GM19043 (cell line): ENCODE data around the gene TMC6.
"Not testable (repeated sequence)": the region's sequence is repeated elsewhere in the genome, so short reads cannot be mapped to it uniquely, and the experiment has no call there.

Source experiments
- ATAC-seq: cut with Tn5 transposase; IDR thresholded peaks from one replicate; pipeline ENCODE4 v1.9.1; 2021; ENCODE audit warnings: low read depth; ENCODE audit not compliant: unreplicated experiment

Gene TMC6

DNA sequence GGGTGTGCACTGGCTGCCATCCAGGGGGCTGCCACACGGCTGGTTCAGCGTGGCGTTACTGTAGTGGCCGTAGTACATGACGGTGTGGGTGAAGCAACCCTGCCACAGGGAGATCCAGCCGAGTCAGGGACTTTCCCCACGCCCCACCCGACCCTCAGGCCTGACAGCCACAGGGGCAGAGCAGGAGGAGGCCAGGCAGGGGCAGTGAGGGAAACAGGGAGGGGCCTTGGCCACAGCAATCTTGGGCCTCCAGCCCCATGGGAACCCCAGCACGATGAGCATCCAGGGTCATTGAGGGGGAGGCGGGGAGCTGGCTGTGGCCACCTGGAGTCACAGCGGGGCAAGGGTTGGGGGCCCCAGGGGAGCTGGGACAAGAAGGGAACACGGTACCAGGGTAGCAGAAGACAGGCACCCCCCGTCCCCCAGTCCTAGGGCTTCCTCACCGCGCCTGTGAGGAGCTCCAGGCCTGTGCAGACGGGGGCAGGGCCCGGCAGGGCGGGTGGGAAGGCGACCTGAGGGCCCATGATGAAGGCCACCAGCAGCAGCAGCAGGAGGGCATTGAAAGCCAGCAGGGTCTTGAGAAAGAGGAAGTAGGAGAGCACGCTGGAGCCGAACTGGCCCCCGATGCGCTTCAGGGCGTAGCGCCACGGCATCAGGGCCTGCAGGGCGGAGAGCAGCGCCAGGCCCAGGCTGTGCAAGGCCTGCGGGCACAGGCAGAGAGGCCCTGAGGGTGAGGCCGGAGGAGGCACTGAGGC, 4.3 kb downstream of the TMC6 start:
- ATAC-seq = no peak

DNA sequence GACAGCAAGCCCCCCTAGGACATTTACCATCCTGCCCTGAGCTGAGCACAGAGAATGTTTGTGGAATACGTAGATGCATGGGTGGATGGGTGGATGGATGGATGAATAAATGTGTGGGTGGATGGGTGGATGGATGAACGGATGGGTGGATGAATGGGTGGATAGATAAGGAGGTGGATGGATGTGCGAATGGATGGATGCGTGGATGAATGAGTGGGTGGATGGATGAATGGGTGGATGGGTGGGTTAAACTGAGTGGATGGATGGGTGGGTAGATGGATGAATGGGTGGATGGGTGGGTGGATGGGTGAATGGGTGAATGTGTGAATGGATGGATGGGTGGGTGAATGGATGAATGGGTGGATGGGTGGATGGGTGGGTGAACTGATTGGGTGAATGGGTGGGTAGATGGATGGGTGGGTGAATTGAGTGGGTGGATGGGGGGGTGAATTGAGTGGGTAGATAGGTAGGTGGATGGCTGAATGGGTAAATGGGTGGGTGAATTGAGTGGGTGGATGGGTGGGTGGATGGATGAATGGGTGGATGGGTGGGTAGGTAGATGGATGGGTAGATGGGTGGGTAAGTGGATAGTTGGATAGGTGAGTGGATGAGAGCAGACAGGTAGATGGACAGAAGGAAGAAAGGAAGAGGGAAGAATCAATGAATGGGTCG, 5.2 kb downstream of the TMC6 start:
- no peak for ATAC-seq

DNA sequence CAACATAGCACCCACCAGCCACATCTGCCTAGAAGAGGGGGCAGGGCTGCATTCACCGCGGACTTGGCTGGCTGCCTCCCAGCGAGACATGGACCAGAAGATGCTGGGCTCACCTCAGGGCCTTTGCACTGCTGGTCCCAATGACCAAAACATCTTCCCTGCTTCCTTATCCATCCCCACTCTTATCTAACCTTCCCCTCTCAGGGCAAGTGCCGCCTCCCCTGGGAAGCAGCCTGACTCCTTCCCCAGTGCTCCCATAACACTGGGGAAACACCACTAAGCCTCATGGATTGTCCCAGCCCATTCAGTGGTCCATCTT, 5.7 kb downstream of the TMC6 start:
- ATAC-seq = no peak

DNA sequence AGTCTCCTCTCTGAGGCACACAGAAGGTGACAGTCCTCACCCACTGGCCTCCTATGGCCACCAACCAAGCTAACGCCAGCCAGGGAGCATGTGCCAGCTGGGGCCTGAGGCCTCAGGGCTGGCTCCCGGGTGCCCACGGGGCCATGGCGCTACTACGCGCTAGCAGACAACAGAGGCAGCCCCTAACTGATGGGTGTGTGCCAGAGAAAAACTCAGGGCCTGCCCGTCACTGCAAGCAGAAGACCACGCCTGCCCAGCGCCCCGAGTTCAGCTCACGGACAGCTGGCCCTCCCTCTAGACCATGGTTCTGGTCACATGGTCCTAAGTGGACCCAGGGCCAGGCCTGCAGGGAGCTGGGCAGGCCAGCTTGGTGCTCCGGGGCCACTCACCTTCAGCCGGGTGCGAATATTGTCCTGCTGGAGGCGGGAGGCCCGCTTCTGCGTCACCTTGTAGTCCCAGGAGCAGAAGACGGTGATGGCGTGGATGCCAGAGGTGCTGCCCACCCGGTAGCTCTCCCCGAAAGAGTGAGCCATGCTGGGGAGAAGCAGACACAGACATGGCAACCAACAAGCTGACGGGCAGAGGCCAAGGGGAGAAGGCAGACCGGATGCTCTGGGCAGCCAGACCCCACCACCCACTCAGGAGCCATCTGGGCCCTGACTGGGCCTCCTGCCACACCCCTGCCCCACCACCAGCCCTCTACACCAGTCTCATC, 6.2 kb downstream of the TMC6 start:
- no peak for ATAC-seq

DNA sequence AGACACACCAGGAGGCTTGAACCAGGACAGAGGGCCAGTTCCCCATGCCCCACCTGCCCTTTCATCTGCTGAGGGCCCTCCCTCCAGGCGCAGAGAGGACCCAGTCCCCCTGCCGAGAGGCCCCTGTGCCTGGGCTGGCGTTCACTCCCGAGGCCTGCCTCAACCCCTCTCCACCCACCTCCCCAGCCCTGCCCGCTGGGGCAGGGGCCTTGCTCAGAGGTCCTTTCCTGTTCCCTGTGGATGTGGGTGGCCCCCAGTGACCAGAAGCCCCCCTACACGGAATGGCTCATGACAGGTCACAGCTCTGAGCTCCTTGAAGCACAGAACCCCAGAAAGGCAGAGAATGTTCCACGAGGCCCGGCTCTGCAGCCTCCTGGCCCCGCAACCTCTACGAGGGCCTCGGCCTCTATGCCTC, 6.7 kb downstream of the TMC6 start:
- ATAC-seq = no peak

DNA sequence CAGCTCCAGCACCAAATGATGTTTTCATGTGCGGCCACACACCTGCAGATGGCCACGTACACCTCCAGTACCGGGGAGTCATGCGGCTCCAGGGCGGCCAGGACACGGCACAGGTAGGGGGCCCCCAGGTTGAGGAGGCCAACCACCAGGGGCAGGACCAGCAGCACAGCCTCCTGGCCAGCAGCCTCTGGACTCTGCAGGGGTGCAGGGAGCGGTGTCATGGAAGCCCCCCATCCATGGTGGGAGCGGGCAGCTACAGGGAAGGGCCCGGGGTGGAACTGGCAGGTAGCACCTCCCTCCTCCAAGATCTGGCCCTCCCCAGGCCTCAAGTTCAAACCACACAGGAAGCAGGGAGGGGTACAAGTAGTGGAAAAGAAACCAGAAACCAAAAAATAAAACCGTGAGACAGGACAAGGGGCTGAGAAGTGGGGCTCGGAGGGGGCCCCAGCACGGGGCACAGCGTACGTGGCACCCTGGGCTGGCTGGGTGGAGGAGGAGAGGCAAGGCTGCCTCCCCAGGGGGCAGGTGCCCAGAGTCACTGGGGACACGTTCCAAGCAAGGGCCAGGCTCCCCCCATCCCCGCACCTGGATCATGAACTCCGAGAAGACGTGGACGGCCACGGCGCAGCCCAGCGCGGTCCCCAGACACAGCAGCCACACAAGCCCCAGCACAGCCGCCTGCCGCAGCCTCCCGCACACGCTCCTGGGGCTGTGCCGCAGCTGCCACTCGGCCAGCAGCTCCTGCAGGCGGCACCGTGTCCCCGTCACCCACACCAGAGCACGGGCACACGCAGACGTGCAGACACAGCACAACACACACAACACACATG, 7.4 kb downstream of the TMC6 start:
- no peak for ATAC-seq

DNA sequence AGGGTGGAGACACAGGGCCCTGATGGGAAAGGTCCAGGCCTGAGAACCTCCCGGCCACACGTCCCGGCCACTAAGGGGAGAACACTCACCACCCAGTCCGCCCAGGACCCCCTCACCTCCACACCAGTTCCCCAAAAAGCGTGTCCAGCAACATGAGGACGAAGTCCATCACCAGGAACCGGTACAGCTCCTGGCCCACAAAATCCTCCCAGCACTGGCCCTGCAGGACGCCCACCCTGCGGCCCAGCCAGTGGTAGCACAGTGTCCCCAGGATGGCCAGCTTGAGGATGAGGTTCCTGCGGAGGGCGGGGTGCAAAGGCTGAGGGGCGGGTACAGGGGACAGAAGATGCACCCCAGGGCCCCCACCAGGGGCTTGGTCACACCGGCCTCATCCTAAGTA, 8.0 kb downstream of the TMC6 start:
- no peak for ATAC-seq

DNA sequence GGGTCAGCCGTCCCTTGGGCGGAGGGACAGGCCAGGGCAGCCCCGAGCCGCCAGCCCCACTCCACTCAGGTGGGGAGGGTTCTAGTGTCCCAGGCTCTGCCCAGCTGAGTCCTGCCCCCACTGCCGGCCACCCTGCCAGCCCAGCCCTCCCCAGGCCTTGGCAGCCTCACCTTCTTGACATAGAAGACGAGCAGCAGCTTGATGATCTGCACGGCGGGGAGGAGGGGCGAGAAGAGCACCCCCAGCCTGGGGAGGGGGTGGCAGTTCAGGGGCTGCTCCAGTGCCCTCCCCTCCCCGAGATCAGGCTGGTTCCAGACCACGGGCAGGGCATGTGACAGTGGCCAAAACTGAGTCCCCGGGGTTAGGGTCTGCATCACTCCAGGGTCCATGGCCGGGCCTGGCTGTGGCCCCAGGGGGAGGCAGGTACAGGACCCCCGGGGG, 9.7 kb downstream of the TMC6 start:
- no peak for ATAC-seq

DNA sequence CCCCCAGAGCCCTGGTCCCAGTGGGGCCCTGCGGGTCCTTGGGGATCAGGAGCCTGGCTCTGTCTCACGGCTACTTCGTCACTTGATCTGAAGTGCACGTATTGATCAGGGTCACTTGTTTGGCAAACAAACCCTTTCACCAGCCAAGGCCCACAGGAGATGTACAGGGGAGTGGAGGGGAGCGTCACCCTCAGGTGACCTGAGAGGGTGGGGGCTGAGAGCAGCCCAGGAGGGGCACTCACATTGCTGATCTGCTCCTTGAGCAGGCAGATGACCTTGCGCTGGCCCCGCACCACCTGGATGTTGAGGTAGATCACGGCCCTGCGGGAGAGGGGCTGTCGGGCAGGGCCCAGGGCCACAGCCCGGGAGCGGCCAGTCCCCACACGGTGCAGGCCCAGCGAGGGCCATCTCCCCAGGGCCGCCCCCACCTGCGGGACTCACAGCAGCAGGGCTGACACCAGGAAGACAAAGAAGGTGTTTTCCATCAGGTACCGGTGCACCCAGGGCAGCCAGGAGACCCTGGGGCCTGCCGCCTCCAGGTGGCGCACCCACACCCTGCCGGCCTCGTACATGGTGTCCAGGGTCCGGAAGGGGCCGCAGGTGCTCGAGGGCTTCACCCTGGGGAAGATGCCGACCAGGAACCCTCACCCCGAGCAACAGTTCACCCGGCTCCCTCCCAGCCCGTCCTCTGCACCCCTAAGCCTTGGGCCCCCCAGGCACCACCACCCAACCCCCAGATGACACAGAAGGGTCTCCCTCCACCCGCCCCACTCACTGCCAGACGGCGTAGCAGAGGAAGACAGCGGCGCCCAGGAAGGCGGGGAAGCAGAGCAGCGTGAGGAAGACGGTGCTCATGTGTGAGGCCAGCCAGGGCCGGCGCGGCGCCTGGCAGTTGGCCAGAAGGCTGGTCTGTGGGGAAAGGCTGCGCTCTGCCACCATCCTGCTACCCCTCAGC, 11.3 kb downstream of the TMC6 start:
- ATAC-seq = no peak

DNA sequence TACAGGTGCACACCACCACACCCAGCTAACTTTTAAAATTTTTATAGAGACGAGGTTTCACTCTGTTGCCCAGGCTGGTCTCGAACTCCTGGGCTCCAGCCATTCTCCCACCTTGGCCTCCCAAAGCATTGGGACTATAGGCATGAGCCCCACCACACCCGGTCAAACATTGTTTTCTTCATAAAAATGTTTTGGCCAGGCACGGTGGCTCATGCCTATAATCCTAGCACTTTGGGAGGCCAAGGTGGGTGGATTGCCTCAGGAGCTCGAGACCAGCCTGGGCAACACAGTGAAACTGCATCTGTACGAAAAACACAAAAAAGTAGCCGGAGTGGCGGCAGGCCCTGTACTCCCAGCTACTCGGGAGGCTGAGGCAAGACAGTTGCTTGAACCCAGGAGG, 12.1 kb downstream of the TMC6 start:
- no peak for ATAC-seq

DNA sequence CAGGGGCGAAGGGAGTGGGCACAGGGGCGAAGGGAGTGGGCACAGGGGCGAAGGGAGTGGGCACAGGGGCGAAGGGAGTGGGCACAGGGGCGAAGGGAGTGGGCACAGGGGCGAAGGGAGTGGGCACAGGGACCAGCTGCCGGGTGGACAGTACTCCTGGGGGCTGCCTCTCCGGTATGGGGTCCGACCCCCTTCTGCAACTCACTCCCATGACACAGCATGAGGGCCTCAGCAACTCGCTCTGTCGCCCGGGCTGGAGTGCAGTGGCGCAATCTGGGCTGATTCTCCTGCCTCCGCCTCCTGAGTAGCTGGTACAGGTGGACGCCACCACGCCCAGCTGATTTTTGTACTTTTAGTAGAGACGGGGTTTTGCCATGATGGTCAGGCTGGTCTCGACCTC, 12.8 kb downstream of the TMC6 start:
- not testable (repeated sequence) for ATAC-seq

DNA sequence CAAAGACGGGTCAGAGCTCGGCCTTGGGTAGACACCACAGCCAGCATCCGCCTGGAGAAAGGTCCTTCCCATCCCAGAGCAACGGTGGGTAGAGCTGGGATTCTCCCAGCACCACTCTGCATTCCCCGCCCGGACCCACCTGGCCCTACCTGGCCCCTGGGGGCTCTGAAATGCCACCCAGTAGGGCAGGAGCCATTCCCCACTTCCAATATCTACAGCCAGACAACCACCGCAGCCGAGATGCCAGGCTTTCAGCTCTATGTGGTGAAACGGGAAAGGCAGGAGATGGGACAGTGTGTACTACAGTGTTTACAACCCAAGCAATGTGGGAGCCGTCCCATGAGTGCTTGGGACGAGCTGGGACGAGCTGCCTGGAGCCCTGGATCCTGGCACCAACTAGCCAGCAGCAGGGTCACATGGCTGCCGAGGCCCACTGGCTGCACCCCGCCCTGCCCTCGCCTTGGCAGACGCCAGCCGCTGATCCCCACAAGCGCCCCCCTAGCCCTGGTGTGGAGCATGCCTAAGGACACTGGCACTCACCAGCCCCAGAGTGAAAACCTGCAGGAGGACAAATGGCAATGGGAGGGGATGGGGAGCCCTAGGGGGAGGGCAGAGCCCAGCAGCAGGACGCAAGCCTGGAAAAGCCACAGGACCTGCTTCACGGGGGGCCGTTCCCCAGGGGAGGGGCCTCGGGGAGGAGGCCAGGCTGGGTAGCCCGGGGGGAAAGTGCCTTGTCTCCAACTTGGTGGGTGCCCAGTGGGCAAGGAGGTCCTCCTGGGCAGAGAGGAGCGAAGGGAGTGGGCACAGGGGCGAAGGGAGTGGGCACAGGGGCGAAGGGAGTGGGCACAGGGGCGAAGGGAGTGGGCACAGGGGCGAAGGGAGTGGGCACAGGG, 13.5 kb downstream of the TMC6 start:
- ATAC-seq = no peak

DNA sequence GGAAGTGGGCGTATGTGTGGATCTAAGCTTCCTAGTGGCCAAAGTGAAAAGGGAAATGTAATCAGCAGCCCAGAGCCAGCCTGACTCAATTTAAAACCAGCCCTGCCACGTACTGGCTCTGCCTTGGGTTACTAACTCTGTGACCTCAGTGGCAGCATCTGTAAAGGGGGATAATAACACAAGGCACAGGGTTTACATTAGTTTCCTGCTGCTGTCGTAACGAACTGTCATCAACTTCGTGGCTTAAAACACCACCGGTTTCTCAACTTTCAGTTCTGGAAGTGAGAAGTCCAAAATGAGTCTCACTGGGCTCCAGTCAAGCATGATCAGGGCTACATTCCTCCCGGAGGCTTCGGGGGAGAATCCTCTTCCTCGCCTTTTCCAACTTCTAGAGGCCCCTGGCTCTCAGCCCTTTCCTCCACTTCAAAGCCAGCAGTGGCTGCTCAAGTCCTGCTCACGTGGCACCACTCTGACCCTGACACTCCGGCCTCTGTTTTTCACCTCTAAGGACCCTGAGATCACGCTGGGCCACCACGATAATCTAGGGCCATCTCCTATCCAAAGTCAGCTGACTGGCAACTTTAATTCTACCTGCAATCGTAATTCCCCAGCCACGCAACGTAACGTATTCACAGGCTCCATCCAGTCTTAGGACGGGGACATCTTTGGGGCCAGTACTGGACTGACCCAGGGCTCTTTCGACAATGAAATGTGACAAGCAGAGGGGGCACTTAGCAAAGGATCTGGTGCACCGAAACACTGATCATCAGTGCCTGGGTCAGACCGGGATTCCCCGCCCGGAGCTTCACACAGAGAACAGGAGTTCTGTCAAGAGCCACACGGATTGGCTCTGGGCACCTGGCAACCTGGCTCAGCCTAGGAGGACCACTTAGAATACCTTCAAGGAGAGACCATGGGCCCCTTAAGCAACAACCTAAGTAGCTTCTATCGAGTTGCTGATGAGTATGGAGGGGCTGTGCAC, 14.5 kb downstream of the TMC6 start:
- no peak for ATAC-seq

DNA sequence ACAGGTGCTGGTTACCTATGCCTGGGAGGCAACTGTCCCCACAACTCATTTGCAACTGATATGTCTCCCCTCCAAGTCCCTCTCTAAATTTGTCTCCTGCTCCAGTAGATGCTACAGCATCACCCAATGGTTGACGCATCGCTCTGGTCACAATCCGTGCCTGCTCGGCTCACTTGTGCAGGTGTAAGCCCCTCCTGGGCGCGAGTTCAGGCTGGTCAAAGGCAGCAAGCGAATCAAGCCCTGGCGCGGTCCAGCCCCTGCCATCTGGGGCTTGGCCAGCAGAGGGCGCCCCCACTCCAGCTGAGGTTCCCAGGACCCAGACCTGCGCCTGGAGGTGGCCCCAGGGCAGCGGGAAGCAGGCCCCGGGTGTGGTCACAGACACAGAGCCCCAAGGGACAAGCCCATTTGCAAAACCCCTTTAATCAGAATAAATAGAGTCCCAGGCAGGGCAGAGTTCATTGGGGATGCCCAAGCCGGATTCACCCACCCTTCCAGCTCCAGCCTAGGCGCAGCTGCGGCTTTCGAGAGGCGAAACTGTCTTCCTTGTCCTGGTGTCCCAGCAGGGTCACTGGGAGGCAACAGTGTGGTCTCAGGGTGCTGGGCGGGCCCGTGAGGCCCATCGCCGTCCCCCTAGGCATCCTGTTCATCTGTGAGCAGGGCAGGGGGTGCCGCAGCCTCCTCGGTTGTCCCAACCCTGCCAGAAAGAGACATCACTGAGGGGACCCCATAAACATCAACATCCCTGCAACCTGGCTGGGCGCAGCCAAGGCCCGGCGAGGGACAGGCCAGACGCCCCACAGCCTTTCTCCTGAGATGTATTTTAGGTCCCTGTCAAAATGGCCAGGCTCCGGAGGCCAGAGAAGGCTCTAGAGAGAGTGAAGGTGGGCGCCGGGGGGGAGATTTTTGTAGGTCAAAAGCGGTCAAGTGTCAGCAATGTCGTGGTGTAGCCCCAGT, 15.8 kb downstream of the TMC6 start:
- no peak for ATAC-seq

DNA sequence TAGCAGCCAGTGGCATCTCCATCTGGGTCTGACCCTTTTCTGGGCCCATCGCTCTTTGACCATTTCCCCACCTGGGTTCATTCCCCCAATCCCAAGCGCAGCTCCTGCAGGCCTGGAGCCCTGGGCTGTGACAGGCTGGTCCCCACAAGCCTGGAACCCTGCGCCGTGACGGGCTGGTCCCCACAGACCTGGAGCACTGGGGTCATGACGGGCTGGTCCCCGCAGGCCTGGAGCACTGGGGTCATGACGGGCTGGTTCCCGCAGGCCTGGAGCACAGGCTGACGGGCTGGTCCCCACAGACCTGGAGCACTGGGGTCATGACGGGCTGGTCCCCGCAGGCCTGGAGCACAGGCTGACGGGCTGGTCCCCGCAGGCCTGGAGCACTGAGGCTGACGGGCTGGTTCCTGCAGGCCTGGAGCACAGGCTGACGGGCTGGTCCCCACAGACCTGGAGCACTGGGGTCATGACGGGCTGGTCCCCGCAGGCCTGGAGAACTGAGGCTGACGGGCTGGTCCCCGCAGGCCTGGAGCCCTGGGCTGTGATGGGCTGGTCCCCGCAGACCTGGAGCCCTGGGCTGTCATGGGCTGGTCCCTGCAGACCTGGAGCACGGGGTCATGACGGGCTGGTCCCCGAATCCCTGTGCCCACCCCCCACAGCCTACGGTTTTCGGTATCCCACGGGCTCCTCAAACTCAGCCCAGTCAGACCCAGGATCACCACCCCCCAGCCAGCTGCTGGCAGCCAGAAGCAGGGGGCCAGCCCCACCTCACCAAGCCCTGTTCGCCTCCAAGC, 16.6 kb downstream of the TMC6 start:
- ATAC-seq = no peak
